OCI-LY3 (cell line): ENCODE data around the gene LBHD1.
"Not testable (repeated sequence)": the region's sequence is repeated elsewhere in the genome, so short reads cannot be mapped to it uniquely, and the experiment has no call there.

Experiments used
- CTCF ChIP-seq: fragments of 200-600, 300-600 bp; sonication (generic); IDR thresholded peaks from 2 replicates; pipeline ENCODE4 v1.5.1; 2014; ENCODE audit warnings: antibody characterized with exemption, low read length, low read depth
- EZH2phosphoT487 ChIP-seq: fragments of 200-600 bp; shearing (Covaris generic); IDR thresholded peaks from 2 replicates; pipeline ENCODE4 v1.6.1; 2018; ENCODE audit warnings: antibody characterized with exemption, mixed run types, low read depth

- TF ChIP-seq CTCF, EZH2phosphoT487: not testable (repeated sequence)
These were observed 3.3 kb upstream of the LBHD1 start for GRCh38 chr11:62675415-62675814.
